Activated effector memory CD4-positive, alpha-beta T cell treated with anti-CD3 and anti-CD28 coated beads, Interleukin-2, amount 50 U/mL, for 16 hours (primary cell): ENCODE data around the gene CA9.

ENCODE experiments used
- DNase-seq: peaks from one replicate; pipeline ENCODE4 v3.0.0-alpha.2; 2020

CA9 gene

GRCh38 chr9:35651956-35652828 lies 21.5 kb upstream of the CA9 start:
- DNase-seq: peak; percentile 60

GRCh38 chr9:35652829-35653209 lies 20.9 kb upstream of the CA9 start:
- peak; percentile 42 for DNase-seq

GRCh38 chr9:35653611-35654010 lies 20.1 kb upstream of the CA9 start:
- DNase-seq: peak; percentile 44

GRCh38 chr9:35656348-35656747 lies 17.4 kb upstream of the CA9 start:
- peak; percentile 64 for DNase-seq

- DNase-seq: peak; percentile 61
These were observed 16.7 kb upstream of the CA9 start for GRCh38 chr9:35656831-35657545.

- DNase-seq: peak; percentile 97
These were observed 16.1 kb upstream of the CA9 start, which contains the start of gene RMRP for GRCh38 chr9:35657546-35658136. RMRP (minus strand) TSS chr9:35658019.

- DNase-seq: peak; percentile 94
These were observed 15.4 kb upstream of the CA9 start, which contains the start of gene CCDC107 for GRCh38 chr9:35658137-35658967. CCDC107 (plus strand) TSS chr9:35658292; CDS start chr9:35658380, 88 bp downstream.

GRCh38 chr9:35658968-35659220 lies 14.8 kb upstream of the CA9 start:
- DNase-seq: no peak

GRCh38 chr9:35659340-35659739 lies 14.4 kb upstream of the CA9 start:
- no peak for DNase-seq

GRCh38 chr9:35660966-35661415 lies 12.7 kb upstream of the CA9 start:
- DNase-seq: no peak

- DNase-seq: peak; percentile 78
These were observed 11.9 kb upstream of the CA9 start for GRCh38 chr9:35661756-35662350.

- no peak for DNase-seq
These were observed 11.3 kb upstream of the CA9 start for GRCh38 chr9:35662437-35662836.

GRCh38 chr9:35664531-35665470 lies 8.9 kb upstream of the CA9 start, which contains the start of gene ARHGEF39:
ARHGEF39 (minus strand) TSS chr9:35665195; CDS start chr9:35665169, 26 bp downstream.
- peak; percentile 91 for DNase-seq

- no peak for DNase-seq
These were observed 8.3 kb upstream of the CA9 start for GRCh38 chr9:35665471-35665818.

- no peak for DNase-seq
These were observed 7.7 kb upstream of the CA9 start for GRCh38 chr9:35666045-35666444.

GRCh38 chr9:35666549-35666948 lies 7.2 kb upstream of the CA9 start:
- DNase-seq: no peak

GRCh38 chr9:35667939-35668338 lies 5.8 kb upstream of the CA9 start:
- no peak for DNase-seq

- DNase-seq: no peak
These were observed 4.2 kb upstream of the CA9 start for GRCh38 chr9:35669331-35670145.

- DNase-seq: no peak
These were observed 265 bp downstream of the CA9 start for GRCh38 chr9:35674025-35674361.

- no peak for DNase-seq
These were observed 1.5 kb downstream of the CA9 start for GRCh38 chr9:35675204-35675603.
